ENCODE data around the gene ANKMY2.
"Not testable (repeated sequence)": the region's sequence is repeated elsewhere in the genome, so short reads cannot be mapped to it uniquely, and the experiment has no call there.

The ANKMY2 gene

GRCh38 chr7:16645593-16646471 lies at the start of gene ANKMY2, which contains the start of gene BZW2:
Gene ANKMY2, minus strand, starts transcription at chr7:16645754. Its CDS starts 181 bp downstream, at chr7:16645573.
Gene BZW2, plus strand, starts transcription at chr7:16646181. Its CDS starts 19,263 bp downstream, at chr7:16665444.
- DNase-seq (ENCODE audit: low read depth, low spot score): peak; percentile 86

GRCh38 chr7:16694806-16695205 lies 49.3 kb upstream of the ANKMY2 start:
- DNase-seq (ENCODE audit: low read depth, low spot score): no peak

- no peak for DNase-seq (ENCODE audit: low read depth, low spot score)
Measured at GRCh38 chr7:16693601-16694318, 48.2 kb upstream of the ANKMY2 start.

GRCh38 chr7:16691241-16691640 lies 45.7 kb upstream of the ANKMY2 start:
- DNase-seq (ENCODE audit: low read depth, low spot score): no peak

GRCh38 chr7:16688249-16688648 lies 42.7 kb upstream of the ANKMY2 start:
- DNase-seq (ENCODE audit: low read depth, low spot score): no peak

- no peak for DNase-seq (ENCODE audit: low read depth, low spot score)
Measured at GRCh38 chr7:16685535-16685934, 40.0 kb upstream of the ANKMY2 start.

GRCh38 chr7:16684935-16685334 lies 39.4 kb upstream of the ANKMY2 start:
- no peak for DNase-seq (ENCODE audit: low read depth, low spot score)

- DNase-seq (ENCODE audit: low read depth, low spot score): not testable (repeated sequence)
Measured at GRCh38 chr7:16678645-16679566, 33.4 kb upstream of the ANKMY2 start.

- no peak for DNase-seq (ENCODE audit: low read depth, low spot score)
Measured at GRCh38 chr7:16677978-16678494, 32.5 kb upstream of the ANKMY2 start.

GRCh38 chr7:16675277-16675676 lies 29.7 kb upstream of the ANKMY2 start:
- no peak for DNase-seq (ENCODE audit: low read depth, low spot score)

GRCh38 chr7:16671811-16672210 lies 26.3 kb upstream of the ANKMY2 start:
- DNase-seq (ENCODE audit: low read depth, low spot score): no peak

GRCh38 chr7:16670731-16671344 lies 25.3 kb upstream of the ANKMY2 start:
- DNase-seq (ENCODE audit: low read depth, low spot score): no peak

GRCh38 chr7:16670021-16670420 lies 24.5 kb upstream of the ANKMY2 start:
- DNase-seq (ENCODE audit: low read depth, low spot score): no peak

- no peak for DNase-seq (ENCODE audit: low read depth, low spot score)
Measured at GRCh38 chr7:16669581-16669980, 24.0 kb upstream of the ANKMY2 start.

- DNase-seq (ENCODE audit: low read depth, low spot score): no peak
Measured at GRCh38 chr7:16668978-16669377, 23.4 kb upstream of the ANKMY2 start.

- DNase-seq (ENCODE audit: low read depth, low spot score): peak; percentile 81
Measured at GRCh38 chr7:16668049-16668858, 22.7 kb upstream of the ANKMY2 start.

GRCh38 chr7:16667355-16667754 lies 21.8 kb upstream of the ANKMY2 start:
- no peak for DNase-seq (ENCODE audit: low read depth, low spot score)

GRCh38 chr7:16661924-16662323 lies 16.4 kb upstream of the ANKMY2 start:
- no peak for DNase-seq (ENCODE audit: low read depth, low spot score)

GRCh38 chr7:16660702-16661464 lies 15.3 kb upstream of the ANKMY2 start:
- no peak for DNase-seq (ENCODE audit: low read depth, low spot score)

Data from smooth muscle cell of the brain vasculature (primary cell).